GM12878 (cell line): ENCODE results near the gene PCBP4. TPM values are rescaled to one million over a fixed set of nuclear protein-coding genes. Genes with fewer than 3 reads are reported as not detected.

ENCODE experiments used
- ATAC-seq: fragments of 200-7000 bp; cut with Tn5 transposase; 3 replicates; pipeline ENCODE4 v1.9.1; 2020; ENCODE audit warnings: mild to moderate bottlenecking, moderate library complexity
- BruUV-seq: library from RNA; stranded (reverse); fragments of 400-500 nt; replicated peaks from 2 replicates; lab custom pipeline; 2021; lab: Mats Ljungman, UMichigan
- CTCF ChIA-PET: fragments of 300-600 bp; sonication (Branson Sonifier 250); formaldehyde crosslinking; extraction: SDS; loops from one replicate; lab custom pipeline; 2021; ENCODE audit warnings: inconsistent platforms; lab: Yijun Ruan, JAX
- POLR2A ChIA-PET: fragments of 350-600 bp; formaldehyde crosslinking; extraction: SDS; loops from one replicate; lab custom pipeline; 2021; ENCODE audit warnings: inconsistent platforms; lab: Charles Lee
- RAD21 ChIA-PET: fragments of 300-600 bp; sonication (Branson Sonifier 250); formaldehyde crosslinking; loops from one replicate; lab custom pipeline; 2023; ENCODE audit warnings: antibody characterized with exemption; ENCODE audit not compliant: unreplicated experiment; lab: Charles Lee
- SMC1A ChIA-PET: fragments of 300-600 bp; sonication (Branson Sonifier 250); formaldehyde crosslinking; loops from one replicate; lab custom pipeline; 2023; ENCODE audit not compliant: unreplicated experiment, uncharacterized antibody; lab: Charles Lee
- DNase-seq: peaks from one replicate; pipeline ENCODE4 v3.0.0-alpha.2; 2011; ENCODE audit warnings: low read depth, low spot score
- FAIRE-seq: peaks from 3 replicates; lab custom pipeline; 2011; peaks lifted over from hg19 to GRCh38; lab: Jason Lieb, UNC
- H2AFZ ChIP-seq: 2 replicates; pipeline ENCODE4 v1.6.0; 2011; ENCODE audit warnings: low read depth, low read length, control low read depth; ENCODE audit not compliant: control insufficient read depth
- H3K27ac ChIP-seq: 2 replicates; pipeline ENCODE4 v1.5.1; 2011; ENCODE audit warnings: control low read depth; ENCODE audit not compliant: control insufficient read depth, insufficient read depth
- H3K27me3 ChIP-seq, 2 experiments: replicated peaks in 1 of 2; 2 replicates each; pipeline versions ENCODE4 v1.6.0 to v1.6.1; 2011; ENCODE audit warnings: low read length in 1 of 2; ENCODE audit not compliant: control insufficient read depth in 2 of 2, insufficient read depth in 2 of 2
- H3K36me3 ChIP-seq, 2 experiments: 2 replicates each; pipeline ENCODE4 v1.5.1; 2011; ENCODE audit warnings: low read length in 1 of 2; ENCODE audit not compliant: control insufficient read depth in 2 of 2, insufficient read depth in 2 of 2
- H3K4me1 ChIP-seq: 2 replicates; pipeline ENCODE4 v1.6.1; 2011; ENCODE audit warnings: mild to moderate bottlenecking, low read length, moderate library complexity, mixed read lengths; ENCODE audit not compliant: control insufficient read depth, insufficient read depth
- H3K4me2 ChIP-seq: 2 replicates; pipeline ENCODE4 v1.6.0; 2011; ENCODE audit warnings: control low read depth; ENCODE audit not compliant: control insufficient read depth, insufficient read depth
- H3K4me3 ChIP-seq: fragments of 200-600 bp; sonication (generic); 2 replicates; pipeline ENCODE4 v1.5.1; 2016
- H3K79me2 ChIP-seq: 2 replicates; pipeline ENCODE4 v1.6.0; 2011; ENCODE audit warnings: low read length; ENCODE audit not compliant: control insufficient read depth, insufficient read depth
- H3K9ac ChIP-seq: 2 replicates; pipeline ENCODE4 v1.8.0; 2011; ENCODE audit warnings: low read length, control low read depth, mixed read lengths; ENCODE audit not compliant: control insufficient read depth, insufficient read depth
- H3K9me3 ChIP-seq: replicated peaks from 3 replicates; pipeline ENCODE4 v1.5.1; 2011; ENCODE audit warnings: mild to moderate bottlenecking, low read length; ENCODE audit not compliant: control insufficient read depth, insufficient read depth
- H4K20me1 ChIP-seq: 2 replicates; pipeline ENCODE4 v1.6.0; 2011; ENCODE audit not compliant: control insufficient read depth, insufficient read depth
- EP300 ChIP-seq, 2 experiments: fragments of 150-350 bp in 1 of 2; IDR thresholded peaks; 2 replicates each; pipeline ENCODE4 v1.6.1; 2011 to 2012; ENCODE audit warnings: low read depth in 2 of 2, low read length in 2 of 2, borderline replicate concordance in 1 of 2, improper control_type of control experiment in 1 of 2, inconsistent platforms in 1 of 2; ENCODE audit not compliant: control insufficient read depth in 1 of 2
- JUND ChIP-seq: IDR thresholded peaks from 2 replicates; pipeline ENCODE4 v1.6.1; 2012; ENCODE audit warnings: low read depth, mild to moderate bottlenecking, low read length, improper control_type of control experiment, moderate library complexity
- NBN ChIP-seq: fragments of 450-650 bp; IDR thresholded peaks from 2 replicates; pipeline ENCODE4 v1.6.1; 2016
- NKRF ChIP-seq: fragments of 450-650 bp; conservative IDR thresholded peaks from 2 replicates; pipeline ENCODE4 v1.6.1; 2017; ENCODE audit warnings: mild to moderate bottlenecking, moderate library complexity
- NR2C1 ChIP-seq: fragments of 450-650 bp; IDR thresholded peaks from 2 replicates; pipeline ENCODE4 v1.6.1; 2017; ENCODE audit warnings: antibody characterized with exemption, mild to moderate bottlenecking, moderate library complexity
- SMARCA5 ChIP-seq: fragments of 450-650 bp; IDR thresholded peaks from 2 replicates; pipeline ENCODE4 v1.6.1; 2017; ENCODE audit warnings: mild to moderate bottlenecking
- USF2 ChIP-seq: IDR thresholded peaks from 2 replicates; pipeline ENCODE4 v1.6.1; 2011; ENCODE audit warnings: low read depth, low read length, improper control_type of control experiment, borderline replicate concordance
- WGBS: methylation state at CpG from one replicate; pipeline ENCODE4 v1.1.6; 2016; ENCODE audit warnings: low lambda C conversion rate; ENCODE audit not compliant: insufficient replicate concordance, insufficient coverage; ENCODE audit errors: missing lambda C conversion rate; 5-methylcytosine and 5-hydroxymethylcytosine counted together
- in situ Hi-C: fragments of 300-500 bp; cut with MboI; formaldehyde crosslinking; loops from 9 replicates; pipeline ENCODE4 v1.14.3; 2018; ENCODE audit warnings: mixed read lengths
- intact Hi-C: fragments of 100-400 bp; cut with micrococcal nuclease; formaldehyde crosslinking; loops from one replicate; pipeline ENCODE4 v1.14.2; 2022; ENCODE audit not compliant: unreplicated experiment
- polyA plus RNA-seq, 11 experiments: library from polyadenylated mRNA; depleted of rRNA in 4 of 11; unstranded in 6 of 11; stranded (reverse) in 5 of 11; fragments of >200 nt; fragmentation: Nextera tagmentation in 4 of 11; fragmentation: Illumina TruSeq in 1 of 11; extraction: Ambion mirVana in 4 of 11; extraction: Trizol in 1 of 11; gene quantifications; 1 replicate in 1 of 11; 2 replicates in 10 of 11; pipeline versions ENCODE4 v1.2.1 to v1.2.3, GENCODE V29; 2011 to 2016; ENCODE audit warnings: inconsistent platforms in 2 of 11, missing spikeins in 2 of 11, low read depth in 1 of 11
- total RNA-seq, 4 experiments: library from RNA; depleted of rRNA in 3 of 4; stranded (reverse); fragments of >200 nt in 3 of 4; fragmentation: Illumina TruSeq in 1 of 4; extraction: Trizol in 1 of 4; gene quantifications; 2 replicates each; pipeline versions ENCODE4 v1.2.1 to v1.2.3, GENCODE V29; 2013 to 2021
- TF ChIP-seq, protein P1 (sequence below): IDR thresholded peaks from 2 replicates; pipeline ENCODE4 v1.6.1; 2011; ENCODE audit warnings: borderline replicate concordance, low read depth, mild to moderate bottlenecking, moderate library complexity, mixed read lengths, low read length; ENCODE audit not compliant: insufficient read depth; ENCODE audit errors: extremely low read length
- TF ChIP-seq, protein P2 (sequence below): fragments of 450-650 bp; IDR thresholded peaks from 2 replicates; pipeline ENCODE4 v1.6.1; 2017; ENCODE audit warnings: mild to moderate bottlenecking, moderate library complexity
- TF ChIP-seq, protein P3 (sequence below): fragments of 450-650 bp; IDR thresholded peaks from 2 replicates; pipeline ENCODE4 v1.6.1; 2017; ENCODE audit warnings: borderline replicate concordance
- TF ChIP-seq, protein P4 (sequence below): IDR thresholded peaks from 2 replicates; pipeline ENCODE4 v1.6.1; 2012; ENCODE audit warnings: low read depth, low read length, improper control_type of control experiment

Gene PCBP4
- total and polyA plus RNA-seq, 10 of the 15 experiments (the other 5 are each of a cell fraction or from before 2014, with no cell fraction given), result 0.05 to 14.5 (median 4.2) TPM

DNA sequence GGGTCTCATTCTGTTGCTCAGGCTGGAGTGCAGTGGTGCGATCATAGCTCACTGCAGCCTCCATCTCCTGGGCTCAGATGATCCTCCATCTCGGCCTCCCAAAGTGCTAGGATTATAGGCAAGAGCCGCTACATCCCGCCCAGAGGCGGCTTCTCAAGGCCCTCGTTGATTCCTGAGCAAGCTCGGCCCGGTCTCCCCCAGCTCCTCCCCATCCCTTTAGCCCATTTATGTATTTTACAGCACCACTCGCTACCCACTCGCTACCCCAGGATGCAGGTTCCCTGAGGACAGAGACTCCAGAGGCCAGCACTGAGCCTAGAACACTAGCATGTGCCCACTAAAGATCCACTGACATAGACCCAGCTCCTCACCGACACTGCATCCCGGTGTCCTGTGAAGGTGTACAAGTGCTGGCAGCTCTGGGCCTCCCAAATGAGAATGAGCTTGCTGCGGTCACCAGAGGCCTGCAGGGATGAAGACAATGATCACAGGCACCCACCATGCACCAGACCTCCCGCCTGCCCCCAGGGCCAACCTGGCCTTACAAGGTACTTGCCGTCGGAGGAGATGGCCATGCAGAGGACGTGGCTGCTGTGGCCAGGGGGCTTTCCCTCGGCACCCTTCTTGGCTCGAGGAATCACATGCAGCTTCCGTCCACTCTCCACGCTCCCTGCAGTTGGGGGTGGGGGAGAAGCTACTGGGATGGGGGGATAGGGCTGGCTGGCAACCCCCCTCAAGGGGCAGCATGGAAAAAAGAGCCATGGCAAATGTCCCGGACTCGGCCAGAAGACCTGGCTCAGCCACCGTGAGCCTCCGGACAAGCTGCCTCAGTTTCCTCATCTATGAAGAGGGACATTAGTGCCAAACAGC is 31.1 kb downstream of the PCBP4 start:
- Histone ChIP-seq H3K9ac (no peak overlapping the region), H3K4me2 (no peak overlapping the region), H3K4me1 (no peaks in the 10 kb centered on the region; the same call in 1 of the 2 replicates), H3K4me3 (no peak overlapping the region), H3K9me3 (no peaks in the 10 kb centered on the region), H3K79me2 (peaks cover 21% of the 10 kb centered on the region), H3K27me3 (no peaks in the 10 kb centered on the region), H3K36me3 (peaks cover 15 to 40% of the 10 kb centered on the region in 2 experiments), H2AFZ (no peak overlapping the region), H4K20me1 (no peaks in the 10 kb centered on the region), H3K27ac (no peak overlapping the region)
- CTCF ChIA-PET, result no interaction called here
- BruUV-seq, result no TSS peak
- FAIRE-seq (no peak), ATAC-seq (no peak), DNase-seq (no peak)
- POLR2A ChIA-PET, result no interaction called here
- WGBS, result 95% methylated on average over 24 of the region's 25 CpGs
- in situ Hi-C loops (no loop called here), intact Hi-C loops (no loop called here)
- RAD21 ChIA-PET, result interaction anchor here (1.0 kb wide), 1 partner anchor 76 kb away, joined by 4 read pairs; no protein-coding TSS in a partner anchor
- SMC1A ChIA-PET, result no interaction called here
- TF ChIP-seq NR2C1 (no peak), EP300 (IDR thresholded peaks at IDR 0.05; ENCODE audit: borderline replicate concordance in 1 of 2, control insufficient read depth in 1 of 2, low read depth in 2 of 2, low read length in 2 of 2) (no peak), NKRF (no peak), SMARCA5 (no peak), NBN (no peak), USF2 (no peak), JUND (no peak)
- TF ChIP-seq, protein P1, sequence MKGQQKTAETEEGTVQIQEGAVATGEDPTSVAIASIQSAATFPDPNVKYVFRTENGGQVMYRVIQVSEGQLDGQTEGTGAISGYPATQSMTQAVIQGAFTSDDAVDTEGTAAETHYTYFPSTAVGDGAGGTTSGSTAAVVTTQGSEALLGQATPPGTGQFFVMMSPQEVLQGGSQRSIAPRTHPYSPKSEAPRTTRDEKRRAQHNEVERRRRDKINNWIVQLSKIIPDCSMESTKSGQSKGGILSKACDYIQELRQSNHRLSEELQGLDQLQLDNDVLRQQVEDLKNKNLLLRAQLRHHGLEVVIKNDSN, result no peak
- TF ChIP-seq, protein P2, sequence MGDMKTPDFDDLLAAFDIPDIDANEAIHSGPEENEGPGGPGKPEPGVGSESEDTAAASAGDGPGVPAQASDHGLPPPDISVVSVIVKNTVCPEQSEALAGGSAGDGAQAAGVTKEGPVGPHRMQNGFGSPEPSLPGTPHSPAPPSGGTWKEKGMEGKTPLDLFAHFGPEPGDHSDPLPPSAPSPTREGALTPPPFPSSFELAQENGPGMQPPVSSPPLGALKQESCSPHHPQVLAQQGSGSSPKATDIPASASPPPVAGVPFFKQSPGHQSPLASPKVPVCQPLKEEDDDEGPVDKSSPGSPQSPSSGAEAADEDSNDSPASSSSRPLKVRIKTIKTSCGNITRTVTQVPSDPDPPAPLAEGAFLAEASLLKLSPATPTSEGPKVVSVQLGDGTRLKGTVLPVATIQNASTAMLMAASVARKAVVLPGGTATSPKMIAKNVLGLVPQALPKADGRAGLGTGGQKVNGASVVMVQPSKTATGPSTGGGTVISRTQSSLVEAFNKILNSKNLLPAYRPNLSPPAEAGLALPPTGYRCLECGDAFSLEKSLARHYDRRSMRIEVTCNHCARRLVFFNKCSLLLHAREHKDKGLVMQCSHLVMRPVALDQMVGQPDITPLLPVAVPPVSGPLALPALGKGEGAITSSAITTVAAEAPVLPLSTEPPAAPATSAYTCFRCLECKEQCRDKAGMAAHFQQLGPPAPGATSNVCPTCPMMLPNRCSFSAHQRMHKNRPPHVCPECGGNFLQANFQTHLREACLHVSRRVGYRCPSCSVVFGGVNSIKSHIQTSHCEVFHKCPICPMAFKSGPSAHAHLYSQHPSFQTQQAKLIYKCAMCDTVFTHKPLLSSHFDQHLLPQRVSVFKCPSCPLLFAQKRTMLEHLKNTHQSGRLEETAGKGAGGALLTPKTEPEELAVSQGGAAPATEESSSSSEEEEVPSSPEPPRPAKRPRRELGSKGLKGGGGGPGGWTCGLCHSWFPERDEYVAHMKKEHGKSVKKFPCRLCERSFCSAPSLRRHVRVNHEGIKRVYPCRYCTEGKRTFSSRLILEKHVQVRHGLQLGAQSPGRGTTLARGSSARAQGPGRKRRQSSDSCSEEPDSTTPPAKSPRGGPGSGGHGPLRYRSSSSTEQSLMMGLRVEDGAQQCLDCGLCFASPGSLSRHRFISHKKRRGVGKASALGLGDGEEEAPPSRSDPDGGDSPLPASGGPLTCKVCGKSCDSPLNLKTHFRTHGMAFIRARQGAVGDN, result no peak
- TF ChIP-seq, protein P3, sequence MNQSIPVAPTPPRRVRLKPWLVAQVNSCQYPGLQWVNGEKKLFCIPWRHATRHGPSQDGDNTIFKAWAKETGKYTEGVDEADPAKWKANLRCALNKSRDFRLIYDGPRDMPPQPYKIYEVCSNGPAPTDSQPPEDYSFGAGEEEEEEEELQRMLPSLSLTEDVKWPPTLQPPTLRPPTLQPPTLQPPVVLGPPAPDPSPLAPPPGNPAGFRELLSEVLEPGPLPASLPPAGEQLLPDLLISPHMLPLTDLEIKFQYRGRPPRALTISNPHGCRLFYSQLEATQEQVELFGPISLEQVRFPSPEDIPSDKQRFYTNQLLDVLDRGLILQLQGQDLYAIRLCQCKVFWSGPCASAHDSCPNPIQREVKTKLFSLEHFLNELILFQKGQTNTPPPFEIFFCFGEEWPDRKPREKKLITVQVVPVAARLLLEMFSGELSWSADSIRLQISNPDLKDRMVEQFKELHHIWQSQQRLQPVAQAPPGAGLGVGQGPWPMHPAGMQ, result no peak
- TF ChIP-seq, protein P4, sequence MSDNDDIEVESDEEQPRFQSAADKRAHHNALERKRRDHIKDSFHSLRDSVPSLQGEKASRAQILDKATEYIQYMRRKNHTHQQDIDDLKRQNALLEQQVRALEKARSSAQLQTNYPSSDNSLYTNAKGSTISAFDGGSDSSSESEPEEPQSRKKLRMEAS, result no peak
